HepG2 (cell line): Measurements from ENCODE around the gene FAM177B. TPM values are rescaled to one million over a fixed set of nuclear protein-coding genes. Genes with fewer than 3 reads are reported as not detected.

Experiments used
- CBX5 ChIP-seq: sonication (generic); formaldehyde crosslinking; IDR thresholded peaks from 2 replicates; pipeline ENCODE4 v1.4.0; 2020; ENCODE audit warnings: missing genetic modification reagents, borderline replicate concordance
- CHD2 ChIP-seq: IDR thresholded peaks from 2 replicates; pipeline ENCODE4 v1.6.1; 2011; ENCODE audit warnings: low read depth, low read length, improper control_type of control experiment
- DMAP1 ChIP-seq: IDR thresholded peaks from 2 replicates; pipeline ENCODE4 v1.6.1; 2016
- ELK4 ChIP-seq: sonication (generic); formaldehyde crosslinking; IDR thresholded peaks from 2 replicates; pipeline ENCODE4 v1.9.0; 2021; ENCODE audit warnings: missing genetic modification reagents, borderline replicate concordance
- GFI1 ChIP-seq: sonication (generic); formaldehyde crosslinking; IDR thresholded peaks from 2 replicates; pipeline ENCODE4 v1.5.0; 2020; ENCODE audit warnings: missing genetic modification reagents, mild to moderate bottlenecking, borderline replicate concordance
- HHEX ChIP-seq: IDR thresholded peaks from 2 replicates; pipeline ENCODE4 v1.6.1; 2016; ENCODE audit warnings: control low read depth
- HNRNPK ChIP-seq: fragments of 200-400 bp; formaldehyde crosslinking; IDR thresholded peaks from 2 replicates; pipeline ENCODE4 v1.6.1; 2018; ENCODE audit warnings: low read length, low read depth, moderate library complexity, mild to moderate bottlenecking; ENCODE audit not compliant: poor library complexity, severe bottlenecking
- JUNB ChIP-seq: sonication (generic); formaldehyde crosslinking; IDR thresholded peaks from 2 replicates; pipeline ENCODE4 v1.8.0; 2022; ENCODE audit warnings: missing genetic modification reagents, mild to moderate bottlenecking, borderline replicate concordance
- MYC ChIP-seq: sonication (generic); formaldehyde crosslinking; IDR thresholded peaks from 2 replicates; pipeline ENCODE4 v1.9.0; 2021; ENCODE audit warnings: missing genetic modification reagents, borderline replicate concordance
- NR2C2 ChIP-seq: sonication (generic); formaldehyde crosslinking; IDR thresholded peaks from 2 replicates; pipeline ENCODE4 v1.4.0; 2020; ENCODE audit warnings: missing genetic modification reagents, mild to moderate bottlenecking, moderate library complexity, borderline replicate concordance
- NR2F1 ChIP-seq, 2 experiments: fragments of 450-650 bp in 1 of 2; formaldehyde crosslinking in 1 of 2; IDR thresholded peaks; 2 replicates each; pipeline versions ENCODE4 v1.5.0 to v1.6.1; 2016 to 2020; ENCODE audit warnings: mild to moderate bottlenecking in 1 of 2, missing compliant biosample characterization in 1 of 2, missing genetic modification reagents in 1 of 2, moderate library complexity in 1 of 2
- PCBP1 ChIP-seq: fragments of 200-400 bp; formaldehyde crosslinking; IDR thresholded peaks from 2 replicates; pipeline ENCODE4 v1.6.1; 2017; ENCODE audit warnings: mild to moderate bottlenecking, low read depth, low read length, borderline replicate concordance
- SMAD9 ChIP-seq: sonication (generic); formaldehyde crosslinking; IDR thresholded peaks from 2 replicates; pipeline ENCODE4 v1.5.1; 2020; ENCODE audit warnings: mild to moderate bottlenecking, missing genetic modification reagents
- SOX6 ChIP-seq, 2 experiments: fragments of 450-650 bp in 1 of 2; sonication (generic) in 1 of 2; formaldehyde crosslinking in 1 of 2; IDR thresholded peaks; 2 replicates each; pipeline versions ENCODE4 v1.4.0 to v1.6.1; 2017 to 2020; ENCODE audit warnings: antibody characterized with exemption in 1 of 2, mild to moderate bottlenecking in 1 of 2, missing genetic modification reagents in 1 of 2
- ZBTB42 ChIP-seq: sonication (generic); formaldehyde crosslinking; IDR thresholded peaks from 2 replicates; pipeline ENCODE4 v1.5.0; 2020; ENCODE audit warnings: mild to moderate bottlenecking, missing genetic modification reagents
- ZBTB7A ChIP-seq: sonication (generic); formaldehyde crosslinking; IDR thresholded peaks from 2 replicates; pipeline ENCODE4 v1.8.0; 2022; ENCODE audit warnings: mild to moderate bottlenecking, missing genetic modification reagents
- ZNF142 ChIP-seq: sonication (generic); formaldehyde crosslinking; IDR thresholded peaks from 2 replicates; pipeline ENCODE4 v1.4.0; 2020; ENCODE audit warnings: missing genetic modification reagents
- ZNF235 ChIP-seq: sonication (generic); formaldehyde crosslinking; IDR thresholded peaks from 2 replicates; pipeline ENCODE4 v1.8.1; 2023; ENCODE audit warnings: mild to moderate bottlenecking, missing genetic modification reagents, borderline replicate concordance
- ZNF782 ChIP-seq: sonication (generic); formaldehyde crosslinking; IDR thresholded peaks from 2 replicates; pipeline ENCODE4 v1.4.0; 2020; ENCODE audit warnings: missing genetic modification reagents, mild to moderate bottlenecking, borderline replicate concordance
- ZNF879 ChIP-seq: sonication (generic); formaldehyde crosslinking; IDR thresholded peaks from 2 replicates; pipeline ENCODE4 v1.8.1; 2023; ENCODE audit warnings: missing genetic modification reagents
- polyA plus RNA-seq, 8 experiments: library from polyadenylated mRNA; depleted of rRNA in 3 of 8; stranded (reverse) in 7 of 8; unstranded in 1 of 8; fragments of >200 nt; fragmentation: Illumina TruSeq in 4 of 8; extraction: Trizol in 4 of 8; gene quantifications; 2 replicates each; pipeline versions ENCODE4 v1.2.1 to v1.2.3, GENCODE V29; 2011 to 2016; ENCODE audit warnings: low read depth in 4 of 8, missing spikeins in 1 of 8, mixed read lengths in 1 of 8; ENCODE audit not compliant: insufficient read depth in 1 of 8
- total RNA-seq, 5 experiments: library from RNA; depleted of rRNA; stranded (reverse); fragments of >200 nt; fragmentation: Illumina TruSeq; extraction: Trizol; gene quantifications; 2 replicates each; pipeline ENCODE4 v1.2.3, GENCODE V29; 2016; ENCODE audit warnings: low read depth in 1 of 5
- TF ChIP-seq, protein P1 (sequence below): sonication (generic); formaldehyde crosslinking; IDR thresholded peaks from 2 replicates; pipeline ENCODE4 v1.8.1; 2022; ENCODE audit warnings: mild to moderate bottlenecking, missing genetic modification reagents

The FAM177B gene
- total and polyA plus RNA-seq, 2 of the 13 experiments (the other 11 are each of a cell fraction or from before 2014, with no cell fraction given), result 0.05 TPM; not detected in 1

GRCh38 chr1:222713091-222713961 is 23.7 kb upstream of the FAM177B start (continued):
- no peak for TF ChIP-seq SOX6 (IDR thresholded peaks at IDR 0.05)
- TF ChIP-seq SOX6 (CRISPR knock-in tag; IDR thresholded peaks at IDR 0.05), result peak; percentile 27; the same call in 1 of the 2 replicates
- no peak for TF ChIP-seq ZBTB42 (CRISPR knock-in tag)
- TF ChIP-seq ZNF879, result no peak
- no peak for TF ChIP-seq SMAD9 (CRISPR knock-in tag)
- no peak for TF ChIP-seq ELK4 (CRISPR knock-in tag)
- TF ChIP-seq CBX5 (CRISPR knock-in tag), result no peak
- TF ChIP-seq ZNF142 (CRISPR knock-in tag), result no peak
- no peak for TF ChIP-seq ZNF235 (CRISPR knock-in tag)
- no peak for TF ChIP-seq HNRNPK
- no peak for TF ChIP-seq NR2F1 (CRISPR knock-in tag; IDR thresholded peaks at IDR 0.05)
- TF ChIP-seq ZNF782, result no peak
- TF ChIP-seq NR2C2 (CRISPR knock-in tag), result no peak
- TF ChIP-seq JUNB (CRISPR knock-in tag), result no peak
- TF ChIP-seq, protein P1, sequence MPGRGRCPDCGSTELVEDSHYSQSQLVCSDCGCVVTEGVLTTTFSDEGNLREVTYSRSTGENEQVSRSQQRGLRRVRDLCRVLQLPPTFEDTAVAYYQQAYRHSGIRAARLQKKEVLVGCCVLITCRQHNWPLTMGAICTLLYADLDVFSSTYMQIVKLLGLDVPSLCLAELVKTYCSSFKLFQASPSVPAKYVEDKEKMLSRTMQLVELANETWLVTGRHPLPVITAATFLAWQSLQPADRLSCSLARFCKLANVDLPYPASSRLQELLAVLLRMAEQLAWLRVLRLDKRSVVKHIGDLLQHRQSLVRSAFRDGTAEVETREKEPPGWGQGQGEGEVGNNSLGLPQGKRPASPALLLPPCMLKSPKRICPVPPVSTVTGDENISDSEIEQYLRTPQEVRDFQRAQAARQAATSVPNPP (CRISPR knock-in tag), result no peak; the same call in 1 of the 2 replicates
- no peak for TF ChIP-seq MYC (CRISPR knock-in tag)
- TF ChIP-seq PCBP1, result peak; percentile 50; the same call in 1 of the 2 replicates
- TF ChIP-seq ZBTB7A (CRISPR knock-in tag), result 0 out of 2 replicates have a peak, but pooled peaks have one; percentile 32
- TF ChIP-seq GFI1 (CRISPR knock-in tag), result no peak
- 0 out of 2 replicates have a peak, but pooled peaks have one; percentile 20 for TF ChIP-seq DMAP1 (CRISPR knock-in tag)
- no peak for TF ChIP-seq CHD2
- TF ChIP-seq HHEX, result no peak
